Small intestine (tissue), 7 donors: Measurements from ENCODE around the gene PHKB. TPM values are rescaled to one million over a fixed set of nuclear protein-coding genes. Genes with fewer than 3 reads are reported as not detected.
"Not testable (repeated sequence)": the region's sequence is repeated elsewhere in the genome, so short reads cannot be mapped to it uniquely, and the experiment has no call there.

Experiments
- DNase-seq, 2 donors: peaks; one replicate each; pipeline versions ENCODE4 v3.0.0 to v3.0.0-alpha.2; 2013
- FAIRE-seq: peaks from 2 replicates; lab custom pipeline; 2012; peaks lifted over from hg19 to GRCh38; lab: Jason Lieb, UNC
- H3K27ac ChIP-seq, 3 donors: one replicate each; pipeline ENCODE4 v1.5.1; 2013; ENCODE audit warnings: low read length in 2 of 3, mild to moderate bottlenecking in 2 of 3, control low read depth in 1 of 3, inconsistent platforms in 1 of 3, low read depth in 1 of 3, moderate library complexity in 1 of 3
- H3K27me3 ChIP-seq, 3 donors: one replicate each; pipeline ENCODE4 v1.6.1; 2013; ENCODE audit warnings: low read length in 3 of 3, inconsistent platforms in 1 of 3; ENCODE audit not compliant: control insufficient read depth in 3 of 3, insufficient read depth in 3 of 3
- H3K36me3 ChIP-seq, 3 donors: one replicate each; pipeline ENCODE4 v1.6.1; 2013; ENCODE audit warnings: low read length in 3 of 3, inconsistent platforms in 1 of 3, low read depth in 1 of 3, mild to moderate bottlenecking in 1 of 3, moderate library complexity in 1 of 3; ENCODE audit not compliant: control insufficient read depth in 3 of 3, insufficient read depth in 2 of 3
- H3K4me1 ChIP-seq, 3 donors: one replicate each; pipeline ENCODE4 v1.6.1; 2013; ENCODE audit warnings: low read length in 2 of 3, inconsistent platforms in 1 of 3, low read depth in 1 of 3, mild to moderate bottlenecking in 1 of 3, moderate library complexity in 1 of 3; ENCODE audit not compliant: control insufficient read depth in 3 of 3, insufficient read depth in 2 of 3
- H3K4me3 ChIP-seq, 3 donors: one replicate each; pipeline ENCODE4 v1.5.1; 2013; ENCODE audit warnings: low read length in 3 of 3, control low read depth in 1 of 3, inconsistent platforms in 1 of 3, low read depth in 1 of 3, mild to moderate bottlenecking in 1 of 3, moderate library complexity in 1 of 3
- H3K9me3 ChIP-seq, 2 donors: one replicate each; pipeline ENCODE4 v1.6.1; 2013; ENCODE audit warnings: low read depth in 1 of 2, low read length in 1 of 2; ENCODE audit not compliant: control insufficient read depth in 2 of 2, insufficient read depth in 1 of 2
- WGBS, 3 donors: extraction: QIAGEN DNeasy Blood & Tissue Kit; methylation state at CpG; one replicate each; pipeline ENCODE4 v1.1.7; 2013; 5-methylcytosine and 5-hydroxymethylcytosine counted together
- polyA plus RNA-seq, 4 donors: library from polyadenylated mRNA; stranded (reverse) in 3 of 4; unstranded in 1 of 4; fragments of 200-250 nt in 3 of 4; fragments of 120-200 nt in 1 of 4; gene quantifications; one replicate each; pipeline versions ENCODE4 v1.2.1 to v1.2.3, GENCODE V29; 2013
- donor health status: healthy with polysubstance abuse.
- donor health status: control.
- donor health status: control.
- donor health status: Bipolar disorder and iron deficiency.
- donor health status: healthy.

Gene PHKB
- polyA plus RNA-seq, 4 donors, result 27.0 to 69.3 (median 37.0) TPM

DNA sequence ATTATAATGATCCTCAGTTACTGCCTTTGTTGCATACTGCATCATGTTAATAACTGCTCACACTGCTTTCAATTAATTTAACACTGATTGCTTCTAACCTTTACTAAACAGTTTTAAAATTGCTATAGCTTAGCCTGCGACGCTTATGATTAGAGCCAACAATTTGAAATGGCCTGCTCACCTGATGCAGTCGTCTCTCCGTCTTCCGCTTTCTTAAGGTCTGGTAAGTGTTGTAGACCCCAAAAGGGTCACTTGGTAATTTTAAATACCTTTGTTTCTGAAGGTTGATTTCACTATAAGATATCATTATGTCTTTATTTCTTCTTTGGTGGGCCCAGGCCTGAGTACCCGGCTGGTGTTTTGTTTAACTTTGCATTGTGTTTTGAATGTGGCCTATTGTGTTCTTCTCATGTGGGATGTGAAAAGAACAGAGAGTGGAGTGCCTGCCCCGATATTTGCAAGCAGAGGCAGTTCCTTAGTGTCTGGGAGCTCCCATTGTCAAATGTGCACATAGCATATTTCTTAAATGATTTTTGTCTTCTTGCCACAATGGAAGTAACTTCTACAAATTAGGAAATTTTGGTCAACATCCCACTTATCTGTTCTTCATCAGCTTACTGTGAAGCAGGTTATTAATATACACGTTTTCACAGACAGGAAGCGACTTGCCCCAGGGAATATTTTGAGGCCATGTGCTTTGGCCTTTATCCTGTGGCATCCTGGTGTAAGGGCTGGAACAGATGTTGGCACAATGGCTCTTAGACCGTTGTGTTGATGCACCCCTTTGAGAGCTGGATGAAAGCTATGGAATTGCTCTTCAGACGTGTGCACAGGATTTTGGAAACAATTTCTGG, 2.9 kb downstream of the PHKB start:
- no peak for FAIRE-seq
- Histone ChIP-seq H3K4me3 (no peak overlapping the region), H3K27ac (no peak overlapping the region), H3K27me3 (no peaks in the 10 kb centered on the region), H3K36me3 (peaks cover 0 to 4% (median 2%) of the 10 kb centered on the region in 3 donors), H3K4me1 (peaks cover 0 to 13% (median 2%) of the 10 kb centered on the region in 3 donors), H3K9me3 (no peaks in the 10 kb centered on the region)
- DNase-seq, result no peak
- WGBS, 3 donors, result 77 to 87% (median 86%) methylated on average over 11 of the region's 11 CpGs

- H3K4me1 ChIP-seq, result peaks cover 2 to 8% (median 7%) of the 10 kb centered on the region in 3 donors
Measured at GRCh38 chr16:47465919-47466630, 4.9 kb downstream of the PHKB start.

DNA sequence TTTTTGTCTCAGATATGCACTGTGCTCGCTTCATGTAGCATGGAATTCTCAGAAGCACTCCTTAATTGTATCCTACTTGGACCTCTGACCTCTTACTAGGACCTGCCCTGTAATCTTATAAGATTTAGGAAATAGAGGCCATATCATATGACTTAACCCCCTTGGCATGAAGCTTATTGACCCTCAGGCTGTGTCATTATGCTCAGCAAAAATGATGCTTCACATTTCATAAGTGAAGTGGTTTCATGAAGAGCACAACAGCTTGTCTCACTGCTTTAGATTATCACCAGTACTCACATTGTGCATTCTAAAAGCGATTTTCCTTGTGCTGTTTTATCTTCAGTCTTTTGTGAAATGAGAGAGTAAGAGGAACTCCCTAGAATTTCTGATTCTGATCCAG, 6.4 kb downstream of the PHKB start:
- peaks cover 0 to 4% (median 2%) of the 10 kb centered on the region in 3 donors for H3K36me3 ChIP-seq
- H3K9me3 ChIP-seq, result no peaks in the 10 kb centered on the region
- 86 to 90% (median 88%) methylated on average over 2 of the region's 2 CpGs for WGBS, 3 donors
- DNase-seq (no peak), FAIRE-seq (no peak)
- H3K4me1 ChIP-seq, result peaks cover 2 to 11% (median 8%) of the 10 kb centered on the region in 3 donors
- H3K4me3 ChIP-seq, result no peak overlapping the region
- H3K27ac ChIP-seq, result no peak overlapping the region
- H3K27me3 ChIP-seq, result no peaks in the 10 kb centered on the region

More at GRCh38 chr16:47465919-47466630, 4.9 kb downstream of the PHKB start:
- Histone ChIP-seq H3K27me3 (no peaks in the 10 kb centered on the region), H3K9me3 (no peaks in the 10 kb centered on the region), H3K36me3 (peaks cover 0 to 4% (median 2%) of the 10 kb centered on the region in 3 donors), H3K27ac (no peak overlapping the region), H3K4me3 (no peak overlapping the region)
- WGBS, 3 donors, result 65 to 82% (median 71%) methylated on average over 2 of the region's 2 CpGs
- FAIRE-seq, result no peak
- DNase-seq, result no peak

GRCh38 chr16:47468070-47468689, 7.0 kb downstream of the PHKB start:
- not testable (repeated sequence) for DNase-seq, H3K27me3 ChIP-seq, H3K9me3 ChIP-seq, H3K36me3 ChIP-seq, H3K4me3 ChIP-seq, H3K27ac ChIP-seq, FAIRE-seq
- WGBS, 3 donors, result 93 to 98% (median 96%) methylated on average over 7 of the region's 7 CpGs
- H3K4me1 ChIP-seq, result peaks cover 2 to 11% (median 8%) of the 10 kb centered on the region in 3 donors

GRCh38 chr16:47469227-47469626, 8.1 kb downstream of the PHKB start:
- FAIRE-seq (no peak), DNase-seq (no peak)
- Histone ChIP-seq H3K4me1 (peaks cover 2 to 11% (median 2%) of the 10 kb centered on the region in 3 donors), H3K36me3 (peaks cover 0 to 3% (median 2%) of the 10 kb centered on the region in 3 donors), H3K27ac (no peak overlapping the region), H3K4me3 (no peak overlapping the region), H3K27me3 (no peaks in the 10 kb centered on the region), H3K9me3 (no peaks in the 10 kb centered on the region)
- WGBS, 3 donors, result 94 to 100% (median 97%) methylated on average over 1 of the region's 1 CpG

DNA sequence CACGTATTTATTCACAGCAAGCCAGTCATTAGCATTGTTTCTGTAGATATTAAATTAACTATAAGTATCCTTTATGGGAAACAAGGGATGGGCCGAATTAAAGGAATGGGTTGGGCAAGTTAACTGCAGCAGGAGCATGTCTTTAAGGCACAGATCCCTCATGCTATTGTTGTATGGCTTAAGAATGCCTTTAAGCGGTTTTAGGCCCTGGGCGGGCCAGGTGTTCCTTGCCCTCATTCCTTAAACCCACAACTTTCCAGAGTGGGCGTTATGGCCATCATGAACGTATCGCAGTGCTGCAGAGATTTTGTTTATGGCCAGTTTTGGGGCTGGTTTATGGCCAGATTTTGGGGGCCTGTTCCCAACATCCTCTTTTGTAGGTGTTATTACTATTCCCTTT, 9.1 kb downstream of the PHKB start:
- WGBS, 3 donors, result 94 to 96% (median 95%) methylated on average over 7 of the region's 7 CpGs
- FAIRE-seq (no peak), DNase-seq (no peak)
- Histone ChIP-seq H3K27ac (no peak overlapping the region), H3K27me3 (no peaks in the 10 kb centered on the region), H3K4me1 (peaks cover 2 to 11% (median 2%) of the 10 kb centered on the region in 3 donors), H3K4me3 (no peak overlapping the region), H3K9me3 (no peaks in the 10 kb centered on the region), H3K36me3 (no peaks in the 10 kb centered on the region)

GRCh38 chr16:47470810-47471209, 9.7 kb downstream of the PHKB start:
- DNase-seq (peak; percentile 27 to 71), FAIRE-seq (no peak)
- H3K4me3 ChIP-seq, result no peak overlapping the region
- no peak overlapping the region for H3K27ac ChIP-seq
- H3K36me3 ChIP-seq, result no peaks in the 10 kb centered on the region
- no peaks in the 10 kb centered on the region for H3K9me3 ChIP-seq
- peaks cover 2 to 11% (median 2%) of the 10 kb centered on the region in 3 donors for H3K4me1 ChIP-seq
- H3K27me3 ChIP-seq, result no peaks in the 10 kb centered on the region
- WGBS, 3 donors, result 27 to 59% (median 53%) methylated on average over 1 of the region's 1 CpG

- 88 to 93% (median 92%) methylated on average over 2 of the region's 2 CpGs for WGBS, 3 donors
- not testable (repeated sequence) for DNase-seq, H3K36me3 ChIP-seq, FAIRE-seq, H3K9me3 ChIP-seq, H3K4me3 ChIP-seq, H3K27me3 ChIP-seq, H3K27ac ChIP-seq
- peaks cover 2 to 11% (median 2%) of the 10 kb centered on the region in 3 donors for H3K4me1 ChIP-seq
Measured at GRCh38 chr16:47473004-47473403, 11.9 kb downstream of the PHKB start.
